Measurements from ENCODE around the gene PPFIA4. TPM values are rescaled to one million over a fixed set of nuclear protein-coding genes. Genes with fewer than 3 reads are reported as not detected.

The PPFIA4 gene
- total and polyA plus RNA-seq, 9 of the 15 experiments (the other 6 are each of a cell fraction or from before 2014, with no cell fraction given), result 0.07 to 12.0 (median 0.70) TPM

- TF ChIP-seq ZBTB43 (CRISPR knock-in tag; IDR thresholded peaks at IDR 0.05) (no peak), ZBTB49 (CRISPR knock-in tag; IDR thresholded peaks at IDR 0.05; ENCODE audit: borderline replicate concordance) (no peak), PHTF2 (CRISPR knock-in tag; IDR thresholded peaks at IDR 0.05) (no peak), BHLHE40 (IDR thresholded peaks at IDR 0.05; ENCODE audit: low read length) (no peak), FOXA3 (CRISPR knock-in tag; conservative IDR thresholded peaks at IDR 0.05 in 1 of 2, IDR thresholded peaks at IDR 0.05 in 1 of 2) (no peak), PHF20 (IDR thresholded peaks at IDR 0.05; ENCODE audit: partially characterized antibody) (no peak), CHD2 (IDR thresholded peaks at IDR 0.05; ENCODE audit: low read depth, low read length) (no peak), KLF1 (tag; IDR thresholded peaks at IDR 0.05) (no peak), CEBPB (tag; IDR thresholded peaks at IDR 0.05) (peak; percentile 23; the same call in 1 of the 2 replicates), SMARCE1 (IDR thresholded peaks at IDR 0.05) (no peak), ZNF655 (CRISPR knock-in tag; IDR thresholded peaks at IDR 0.05) (no peak), ZNF24 (IDR thresholded peaks at IDR 0.05) (no peak), ZNF740 (CRISPR knock-in tag; IDR thresholded peaks at IDR 0.05) (no peak), ZNF740 (tag; IDR thresholded peaks at IDR 0.05) (no peak), TSHZ1 (CRISPR knock-in tag; IDR thresholded peaks at IDR 0.05) (no peak), ZNF140 (CRISPR knock-in tag; IDR thresholded peaks at IDR 0.05) (no peak), TEAD2 (tag; IDR thresholded peaks at IDR 0.05) (no peak), TAF1 (IDR thresholded peaks at IDR 0.05; ENCODE audit: control insufficient read depth, extremely low read depth, insufficient read depth, low read length, severe bottlenecking) (no peak), U2AF1 (optimal IDR thresholded peaks at IDR 0.05; ENCODE audit: low read depth, low read length) (no peak)
Measured at GRCh38 chr1:203104789-203105390, 78.6 kb downstream of the PPFIA4 start (continued).
